Omental fat pad (tissue), 4 donors: ENCODE data around the gene EPHA6. TPM values are rescaled to one million over a fixed set of nuclear protein-coding genes. Genes with fewer than 3 reads are reported as not detected.

Source experiments
- ATAC-seq: fragments of 150-250 bp; one replicate; pipeline ENCODE4 v1.9.1; 2016; ENCODE audit warnings: mild to moderate bottlenecking, moderate library complexity; ENCODE audit not compliant: low FRiP score
- DNase-seq: peaks from one replicate; pipeline ENCODE4 v3.0.0-alpha.2; 2019; ENCODE audit warnings: low spot score
- CTCF ChIP-seq, 3 donors: fragments of 450-650 bp; IDR thresholded peaks; one replicate each; pipeline ENCODE4 v1.5.1; 2016 to 2017; ENCODE audit warnings: antibody characterized with exemption in 3 of 3, mild to moderate bottlenecking in 3 of 3, moderate library complexity in 2 of 3
- total RNA-seq, 4 donors: library from RNA; depleted of rRNA; stranded (reverse); fragments of >200 nt; gene quantifications; one replicate each; pipeline ENCODE4 v1.1.0, GENCODE V29; 2016

Gene EPHA6
- total RNA-seq, 4 donors from 2014 or later = 0.56 to 5.0 (median 2.4) TPM; not detected in 1

- DNase-seq = no peak
- ATAC-seq = no peak
- no peak for TF ChIP-seq CTCF (IDR thresholded peaks at IDR 0.05)
Observed at GRCh38 chr3:97389936-97390335, 575.5 kb downstream of the EPHA6 start.

- no peak for TF ChIP-seq CTCF (IDR thresholded peaks at IDR 0.05)
Observed at GRCh38 chr3:97391167-97391566, 576.8 kb downstream of the EPHA6 start.

GRCh38 chr3:97409612-97410011, 595.2 kb downstream of the EPHA6 start:
- DNase-seq (no peak), ATAC-seq (no peak)
- no peak for TF ChIP-seq CTCF (IDR thresholded peaks at IDR 0.05)

More at GRCh38 chr3:97391167-97391566, 576.8 kb downstream of the EPHA6 start:
- DNase-seq (no peak), ATAC-seq (no peak)

- no peak for TF ChIP-seq CTCF (IDR thresholded peaks at IDR 0.05)
- ATAC-seq (no peak), DNase-seq (no peak)
Observed at GRCh38 chr3:97421565-97421964, 607.2 kb downstream of the EPHA6 start.

- no peak for DNase-seq
- no peak for TF ChIP-seq CTCF (IDR thresholded peaks at IDR 0.05)
- no peak for ATAC-seq
Observed at GRCh38 chr3:97425002-97425401, 610.6 kb downstream of the EPHA6 start.

GRCh38 chr3:97430601-97431000, 616.2 kb downstream of the EPHA6 start:
- TF ChIP-seq CTCF (IDR thresholded peaks at IDR 0.05) = no peak
- no peak for DNase-seq
- ATAC-seq = no peak

GRCh38 chr3:97432914-97433313, 618.5 kb downstream of the EPHA6 start:
- TF ChIP-seq CTCF (IDR thresholded peaks at IDR 0.05) = no peak
- ATAC-seq = no peak

More at GRCh38 chr3:97432914-97433313, 618.5 kb downstream of the EPHA6 start:
- DNase-seq = no peak
